SH-SY5Y (cell line): Measurements from ENCODE around the gene ACY1.

Source experiments
- GATA2 ChIP-seq: IDR thresholded peaks from 2 replicates; pipeline ENCODE4 v1.6.1; 2011; ENCODE audit warnings: mild to moderate bottlenecking, low read depth, low read length
- GATA3 ChIP-seq: IDR thresholded peaks from 2 replicates; pipeline ENCODE4 v1.6.1; 2011; ENCODE audit warnings: low read depth, mild to moderate bottlenecking, low read length, moderate library complexity

GRCh38 chr3:51958603-51959521 lies 24.5 kb upstream of the ACY1 start:
- TF ChIP-seq GATA2 (no peak), GATA3 (no peak)
